ENCODE results near the gene CRTC2.

GRCh38 chr1:153929981-153930948 lies 28.1 kb downstream of the CRTC2 start:
- TF ChIP-seq CTCF (IDR thresholded peaks at IDR 0.05) (no peak), POLR2A (IDR thresholded peaks at IDR 0.05) (no peak)
